ENCODE measurements around the gene NUP153.

NUP153 gene

DNA sequence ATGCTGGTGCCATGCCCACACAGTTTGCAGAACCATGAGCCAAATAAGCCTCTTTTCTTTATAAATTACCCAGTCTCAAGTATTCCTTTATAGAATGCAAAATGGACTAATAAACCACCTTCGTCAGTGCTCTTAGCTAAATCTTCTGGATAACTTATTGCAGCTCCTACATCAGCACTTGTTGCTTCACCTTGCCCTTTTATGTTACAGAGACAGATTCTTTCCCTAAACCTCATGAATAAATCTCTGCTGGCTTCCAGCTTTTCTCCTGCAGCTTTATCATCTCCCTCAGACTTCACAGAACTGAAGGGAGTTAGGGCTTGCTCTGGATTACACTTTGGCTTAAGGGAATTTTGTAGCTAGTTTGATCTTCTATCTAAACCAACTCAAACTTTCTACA lies 22.6 kb downstream of the NUP153 start:
- no peak for DNase-seq (ENCODE audit: low read depth)
- H3K4me1 ChIP-seq (ENCODE audit: control insufficient read depth, insufficient read depth, low read length), result peaks cover 6% of the 10 kb centered on the region
- H3K9me3 ChIP-seq (ENCODE audit: control insufficient read depth, low read length), result no peaks in the 10 kb centered on the region
- H3K4me3 ChIP-seq (ENCODE audit: low read length), result no peak overlapping the region
- no peak overlapping the region for H3K9ac ChIP-seq (ENCODE audit: low read length)
- H3K36me3 ChIP-seq (ENCODE audit: control insufficient read depth, insufficient read depth, low read length, severe bottlenecking), result peaks cover 29% of the 10 kb centered on the region
- H3K27me3 ChIP-seq (replicated peaks; ENCODE audit: control insufficient read depth, insufficient read depth, low read length), result no peaks in the 10 kb centered on the region

DNA sequence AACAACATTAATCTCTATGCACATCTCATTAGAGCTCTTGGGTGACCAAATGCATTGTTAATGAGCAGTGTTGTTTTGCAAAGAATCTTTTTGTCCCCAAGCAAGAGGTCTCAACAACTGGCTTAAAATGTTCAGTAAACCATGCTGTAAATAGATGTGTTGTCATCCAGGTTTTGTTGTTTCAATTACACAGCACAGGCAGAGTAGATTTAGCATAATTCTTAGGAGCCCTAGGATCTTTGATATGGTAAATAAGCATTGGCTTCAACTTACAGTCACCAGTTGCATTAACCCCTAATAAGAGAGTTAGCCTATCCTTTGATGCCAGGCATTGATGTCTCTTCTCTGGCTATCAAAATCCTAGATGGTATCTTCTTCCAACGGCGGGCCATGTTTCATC lies 23.3 kb downstream of the NUP153 start:
- Histone ChIP-seq H3K36me3 (ENCODE audit: control insufficient read depth, insufficient read depth, low read length, severe bottlenecking) (peaks cover 29% of the 10 kb centered on the region), H3K4me3 (ENCODE audit: low read length) (no peak overlapping the region), H3K9ac (ENCODE audit: low read length) (no peak overlapping the region), H3K27me3 (replicated peaks; ENCODE audit: control insufficient read depth, insufficient read depth, low read length) (no peaks in the 10 kb centered on the region), H3K9me3 (ENCODE audit: control insufficient read depth, low read length) (no peaks in the 10 kb centered on the region), H3K4me1 (ENCODE audit: control insufficient read depth, insufficient read depth, low read length) (peaks cover under 1% of the 10 kb centered on the region)
- DNase-seq (ENCODE audit: low read depth), result no peak

DNA sequence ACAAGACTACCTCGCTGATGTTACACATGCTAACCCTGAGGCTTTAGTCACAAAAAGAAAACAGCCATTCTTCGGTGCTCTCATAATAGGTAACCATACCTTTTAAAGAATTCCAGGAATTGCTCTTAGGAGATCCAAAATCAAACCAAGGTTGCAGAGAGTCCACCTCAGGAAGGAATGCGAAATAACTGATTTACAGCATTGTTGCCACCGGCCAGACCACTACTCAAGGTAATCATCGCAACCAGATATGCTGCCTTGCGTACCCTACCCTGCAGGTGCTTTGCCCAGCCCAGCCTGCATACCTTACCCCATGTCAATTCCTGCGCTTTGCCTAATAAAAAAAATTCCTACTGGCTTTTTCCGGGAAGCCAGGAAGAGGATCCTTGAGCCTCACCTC lies 27.0 kb downstream of the NUP153 start:
- no peak for DNase-seq (ENCODE audit: low read depth)

DNA sequence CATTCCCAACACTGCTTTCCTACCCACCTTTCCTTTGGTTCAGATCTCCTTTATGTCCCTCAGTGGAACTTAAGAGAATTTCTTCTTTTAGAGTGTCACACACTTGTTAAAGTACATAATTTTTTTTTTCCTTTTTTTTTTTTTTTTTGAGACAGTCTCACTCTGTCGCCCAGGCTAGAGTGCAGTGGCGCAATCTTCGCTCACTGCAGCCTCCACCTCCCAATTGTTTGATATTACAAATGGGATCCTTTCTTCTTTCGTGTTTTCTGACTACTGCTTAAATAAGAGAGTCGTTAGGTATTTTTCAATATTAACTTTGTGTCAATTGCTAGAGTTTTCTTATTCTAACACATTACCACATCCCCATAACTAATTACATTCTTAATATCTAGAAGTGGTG lies 29.1 kb downstream of the NUP153 start:
- no peak for DNase-seq (ENCODE audit: low read depth)
- Histone ChIP-seq H3K4me3 (ENCODE audit: low read length) (no peak overlapping the region), H3K4me1 (ENCODE audit: control insufficient read depth, insufficient read depth, low read length) (no peaks in the 10 kb centered on the region), H3K9me3 (ENCODE audit: control insufficient read depth, low read length) (no peaks in the 10 kb centered on the region), H3K27me3 (replicated peaks; ENCODE audit: control insufficient read depth, insufficient read depth, low read length) (no peaks in the 10 kb centered on the region), H3K9ac (ENCODE audit: low read length) (no peak overlapping the region), H3K36me3 (ENCODE audit: control insufficient read depth, insufficient read depth, low read length, severe bottlenecking) (peaks cover 35% of the 10 kb centered on the region)

More for the DNA sequence above, 27.0 kb downstream of the NUP153 start:
- Histone ChIP-seq H3K9ac (ENCODE audit: low read length) (no peak overlapping the region), H3K4me3 (ENCODE audit: low read length) (no peak overlapping the region), H3K27me3 (replicated peaks; ENCODE audit: control insufficient read depth, insufficient read depth, low read length) (no peaks in the 10 kb centered on the region), H3K36me3 (ENCODE audit: control insufficient read depth, insufficient read depth, low read length, severe bottlenecking) (peaks cover 22% of the 10 kb centered on the region), H3K4me1 (ENCODE audit: control insufficient read depth, insufficient read depth, low read length) (no peaks in the 10 kb centered on the region), H3K9me3 (ENCODE audit: control insufficient read depth, low read length) (no peaks in the 10 kb centered on the region)

DNA sequence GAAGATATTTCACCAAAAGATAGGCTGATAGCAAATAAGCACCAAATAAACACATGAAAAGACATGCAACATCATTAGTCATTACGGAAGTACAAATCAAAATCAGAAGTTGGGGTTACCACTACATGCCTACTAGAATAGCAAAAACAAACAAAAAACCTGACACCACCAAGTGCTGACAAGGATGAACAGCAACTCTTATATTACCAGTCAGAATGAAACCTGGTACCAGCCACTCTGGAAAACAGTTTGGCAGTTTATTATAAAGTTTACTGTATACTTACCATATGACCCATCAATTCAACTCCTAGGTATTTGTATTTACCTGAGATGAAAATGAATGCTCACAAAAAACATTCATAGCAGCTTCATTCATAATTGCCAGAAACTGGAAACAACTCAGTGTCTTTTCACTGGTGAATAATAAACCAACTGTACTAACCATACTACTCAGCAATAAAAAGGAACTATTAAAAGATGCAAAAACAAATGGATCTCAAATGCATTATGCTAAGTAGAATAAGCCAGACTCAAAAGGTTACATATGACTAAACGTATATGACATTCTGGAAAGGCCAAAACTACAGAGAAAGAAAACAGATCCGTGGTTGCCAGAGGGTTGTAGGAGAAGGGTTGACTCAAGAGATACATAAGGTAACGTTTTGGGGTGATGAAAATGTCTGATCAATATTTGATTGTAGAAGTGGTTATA lies 33.0 kb downstream of the NUP153 start:
- H3K4me1 ChIP-seq (ENCODE audit: control insufficient read depth, insufficient read depth, low read length), result no peaks in the 10 kb centered on the region

DNA sequence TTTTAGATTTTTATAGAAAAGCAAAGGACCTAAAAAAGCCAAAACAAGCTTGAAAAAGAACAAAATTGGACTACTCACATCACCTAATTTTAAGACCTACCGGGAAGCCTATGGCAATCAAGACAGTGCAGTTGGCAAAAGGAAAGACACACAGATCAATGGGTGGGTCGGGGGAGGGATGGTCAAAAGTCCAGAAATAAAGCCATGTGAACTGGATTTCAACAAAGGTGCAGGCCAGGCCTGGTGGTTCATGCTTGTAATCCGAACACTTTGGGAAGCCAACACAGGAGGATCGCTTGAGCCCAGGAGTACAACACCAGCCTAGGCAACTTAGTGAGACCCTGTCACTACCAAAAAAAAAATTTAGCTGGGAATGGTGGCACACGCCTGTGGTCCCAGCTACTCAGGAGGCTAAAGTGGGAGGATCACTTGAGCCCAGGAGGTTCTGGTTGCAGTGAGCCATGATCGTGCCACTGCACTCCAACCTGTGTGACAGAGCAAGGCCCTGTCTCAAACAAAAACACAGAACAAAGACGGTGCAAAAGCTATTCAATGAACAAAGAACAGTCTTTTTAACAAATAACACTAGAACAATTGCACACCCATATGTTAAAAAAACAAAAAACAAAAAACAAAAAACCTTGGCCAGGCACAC lies 34.5 kb downstream of the NUP153 start:
- DNase-seq (ENCODE audit: low read depth), result no peak
- Histone ChIP-seq H3K9me3 (ENCODE audit: control insufficient read depth, low read length) (no peaks in the 10 kb centered on the region), H3K4me1 (ENCODE audit: control insufficient read depth, insufficient read depth, low read length) (no peaks in the 10 kb centered on the region), H3K36me3 (ENCODE audit: control insufficient read depth, insufficient read depth, low read length, severe bottlenecking) (peaks cover 78% of the 10 kb centered on the region), H3K4me3 (ENCODE audit: low read length) (no peak overlapping the region), H3K9ac (ENCODE audit: low read length) (no peak overlapping the region), H3K27me3 (replicated peaks; ENCODE audit: control insufficient read depth, insufficient read depth, low read length) (no peaks in the 10 kb centered on the region)

More for the DNA sequence above, 33.0 kb downstream of the NUP153 start:
- H3K36me3 ChIP-seq (ENCODE audit: control insufficient read depth, insufficient read depth, low read length, severe bottlenecking), result peaks cover 64% of the 10 kb centered on the region
- DNase-seq (ENCODE audit: low read depth), result no peak
- no peaks in the 10 kb centered on the region for H3K9me3 ChIP-seq (ENCODE audit: control insufficient read depth, low read length)
- no peak overlapping the region for H3K9ac ChIP-seq (ENCODE audit: low read length)
- H3K4me3 ChIP-seq (ENCODE audit: low read length), result no peak overlapping the region
- H3K27me3 ChIP-seq (replicated peaks; ENCODE audit: control insufficient read depth, insufficient read depth, low read length), result no peaks in the 10 kb centered on the region

DNA sequence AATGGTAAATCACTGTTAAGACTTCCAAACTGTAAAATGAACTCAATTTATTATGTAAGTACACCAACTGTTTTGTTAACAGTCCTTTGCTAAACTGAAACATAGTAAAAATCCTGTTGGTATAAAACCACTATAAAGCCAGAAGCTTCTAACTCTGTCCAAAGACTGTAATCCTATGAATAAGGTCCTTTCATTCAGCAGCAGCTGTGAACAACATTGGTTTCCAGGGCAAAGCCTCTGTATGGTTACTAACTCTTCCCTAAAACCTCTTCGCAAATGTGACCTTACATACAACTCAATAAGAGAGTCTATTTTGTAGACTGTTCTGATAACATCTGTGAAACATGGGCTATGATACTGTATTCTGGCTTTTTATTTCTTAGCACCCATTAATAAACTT lies 40.1 kb downstream of the NUP153 start:
- no peak overlapping the region for H3K9ac ChIP-seq (ENCODE audit: low read length)
- no peak for DNase-seq (ENCODE audit: low read depth)
- H3K36me3 ChIP-seq (ENCODE audit: control insufficient read depth, insufficient read depth, low read length, severe bottlenecking), result peaks cover 84% of the 10 kb centered on the region

DNA sequence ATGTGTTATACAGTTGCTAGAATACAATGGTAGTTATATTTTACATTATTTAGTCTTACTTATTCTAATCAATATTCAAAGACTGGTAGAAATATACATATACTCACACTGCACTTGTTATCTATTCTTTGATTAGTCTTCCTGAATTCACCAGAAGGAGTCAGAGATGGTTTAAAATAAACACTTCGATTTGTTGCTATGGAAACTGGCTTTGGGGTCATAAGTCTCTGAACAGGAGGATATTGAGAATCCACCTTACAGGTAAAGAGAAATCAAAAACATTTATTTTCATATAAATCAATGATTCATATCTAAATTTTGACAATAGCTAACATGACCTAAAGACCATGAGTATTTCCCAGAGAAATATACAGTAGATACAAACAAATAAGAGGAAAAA lies 41.6 kb downstream of the NUP153 start:
- no peak overlapping the region for H3K4me3 ChIP-seq (ENCODE audit: low read length)
- no peaks in the 10 kb centered on the region for H3K27me3 ChIP-seq (replicated peaks; ENCODE audit: control insufficient read depth, insufficient read depth, low read length)
- H3K36me3 ChIP-seq (ENCODE audit: control insufficient read depth, insufficient read depth, low read length, severe bottlenecking), result peaks cover 86% of the 10 kb centered on the region
- H3K4me1 ChIP-seq (ENCODE audit: control insufficient read depth, insufficient read depth, low read length), result peaks cover 8% of the 10 kb centered on the region
- no peak for DNase-seq (ENCODE audit: low read depth)
- H3K9ac ChIP-seq (ENCODE audit: low read length), result no peak overlapping the region
- no peaks in the 10 kb centered on the region for H3K9me3 ChIP-seq (ENCODE audit: control insufficient read depth, low read length)

More for the DNA sequence above, 40.1 kb downstream of the NUP153 start:
- H3K4me3 ChIP-seq (ENCODE audit: low read length), result no peak overlapping the region
- H3K27me3 ChIP-seq (replicated peaks; ENCODE audit: control insufficient read depth, insufficient read depth, low read length), result no peaks in the 10 kb centered on the region
- H3K9me3 ChIP-seq (ENCODE audit: control insufficient read depth, low read length), result no peaks in the 10 kb centered on the region
- peaks cover 8% of the 10 kb centered on the region for H3K4me1 ChIP-seq (ENCODE audit: control insufficient read depth, insufficient read depth, low read length)

DNA sequence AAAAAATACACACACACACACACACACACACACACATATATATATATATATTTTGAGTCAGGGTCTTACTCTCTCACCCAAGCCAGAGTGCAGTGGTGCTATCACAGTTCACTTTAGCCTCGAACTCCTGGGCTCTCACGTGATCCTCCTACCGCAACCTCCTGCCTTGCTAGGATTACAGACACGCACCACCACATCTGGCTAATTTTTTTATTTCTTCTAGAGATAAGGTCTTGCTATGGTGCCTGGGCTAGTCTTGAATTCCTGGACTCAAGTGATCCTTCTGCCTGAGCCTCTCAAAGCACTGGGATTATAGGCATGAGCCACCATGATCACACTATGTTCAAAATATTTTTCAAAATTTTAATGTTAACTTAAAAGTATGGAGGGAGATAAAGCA lies 43.5 kb downstream of the NUP153 start:
- no peak for DNase-seq (ENCODE audit: low read depth)
- Histone ChIP-seq H3K4me3 (ENCODE audit: low read length) (no peak overlapping the region), H3K9me3 (ENCODE audit: control insufficient read depth, low read length) (no peaks in the 10 kb centered on the region), H3K36me3 (ENCODE audit: control insufficient read depth, insufficient read depth, low read length, severe bottlenecking) (peaks cover 82% of the 10 kb centered on the region), H3K4me1 (ENCODE audit: control insufficient read depth, insufficient read depth, low read length) (peaks cover 8% of the 10 kb centered on the region), H3K9ac (ENCODE audit: low read length) (no peak overlapping the region), H3K27me3 (replicated peaks; ENCODE audit: control insufficient read depth, insufficient read depth, low read length) (no peaks in the 10 kb centered on the region)

DNA sequence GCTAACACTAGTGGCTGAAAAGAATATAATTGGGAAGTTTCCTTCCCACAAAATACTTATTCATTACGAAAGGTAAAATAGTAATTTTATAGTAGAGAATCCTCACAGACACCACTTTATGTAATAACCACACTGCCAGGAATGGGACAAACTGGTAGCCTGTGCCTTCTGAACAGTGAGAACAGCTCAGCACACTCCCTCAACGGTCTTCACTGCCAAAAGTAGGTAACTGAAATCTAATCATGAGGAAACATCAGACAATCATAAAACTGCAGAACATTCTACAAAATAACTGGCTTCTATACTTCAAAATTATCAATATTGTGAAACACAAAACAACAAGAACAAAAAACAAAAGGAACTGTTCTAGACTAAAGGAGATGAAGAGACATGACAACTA lies 44.1 kb downstream of the NUP153 start:
- DNase-seq (ENCODE audit: low read depth), result no peak
- peaks cover 8% of the 10 kb centered on the region for H3K4me1 ChIP-seq (ENCODE audit: control insufficient read depth, insufficient read depth, low read length)
- H3K27me3 ChIP-seq (replicated peaks; ENCODE audit: control insufficient read depth, insufficient read depth, low read length), result no peaks in the 10 kb centered on the region
- H3K36me3 ChIP-seq (ENCODE audit: control insufficient read depth, insufficient read depth, low read length, severe bottlenecking), result peaks cover 77% of the 10 kb centered on the region
- H3K9me3 ChIP-seq (ENCODE audit: control insufficient read depth, low read length), result no peaks in the 10 kb centered on the region
- no peak overlapping the region for H3K4me3 ChIP-seq (ENCODE audit: low read length)
- H3K9ac ChIP-seq (ENCODE audit: low read length), result no peak overlapping the region

DNA sequence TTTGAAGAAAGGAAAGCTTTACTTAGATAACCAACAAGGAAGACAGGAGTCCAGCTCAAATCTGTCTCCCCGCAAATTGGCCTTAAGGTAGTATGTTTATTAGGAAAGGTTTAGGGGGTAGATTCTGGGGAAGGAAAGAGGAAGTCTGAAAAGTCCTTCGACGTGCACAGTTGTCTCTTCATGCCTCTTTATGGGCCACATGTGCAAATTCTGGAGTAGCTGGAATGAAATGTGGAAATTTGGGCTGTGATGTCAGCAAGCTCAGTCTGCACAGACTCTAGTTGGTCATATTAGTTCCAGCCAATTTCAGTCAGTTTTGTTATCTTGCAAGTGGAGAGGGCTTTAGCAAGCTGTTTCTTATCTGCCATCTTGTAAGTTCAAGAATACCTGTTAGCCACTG lies 50.1 kb downstream of the NUP153 start:
- Histone ChIP-seq H3K4me3 (ENCODE audit: low read length) (no peak overlapping the region), H3K27me3 (replicated peaks; ENCODE audit: control insufficient read depth, insufficient read depth, low read length) (no peaks in the 10 kb centered on the region), H3K36me3 (ENCODE audit: control insufficient read depth, insufficient read depth, low read length, severe bottlenecking) (peaks cover 56% of the 10 kb centered on the region), H3K9me3 (ENCODE audit: control insufficient read depth, low read length) (no peaks in the 10 kb centered on the region), H3K9ac (ENCODE audit: low read length) (no peak overlapping the region), H3K4me1 (ENCODE audit: control insufficient read depth, insufficient read depth, low read length) (peaks cover 10% of the 10 kb centered on the region)
- DNase-seq (ENCODE audit: low read depth), result no peak
